ENCODE data around the gene MMD. TPM values are rescaled to one million over a fixed set of nuclear protein-coding genes. Genes with fewer than 3 reads are reported as not detected.
A peak's percentile ranks its signal among the peaks of the same experiment; 100 is the strongest.

The MMD gene
- total and polyA plus RNA-seq, 2 of the 13 experiments (the other 11 are each of a cell fraction or from before 2014, with no cell fraction given), result 121 to 225 TPM

- TF ChIP-seq ZBTB21 (CRISPR knock-in tag; IDR thresholded peaks at IDR 0.05), result no peak
- no peak for TF ChIP-seq NPAS2 (CRISPR knock-in tag; IDR thresholded peaks at IDR 0.05; ENCODE audit: borderline replicate concordance)
- TF ChIP-seq ZNF407 (CRISPR knock-in tag; IDR thresholded peaks at IDR 0.05; ENCODE audit: not compliant biosample characterization), result no peak
- peak; percentile 23 for TF ChIP-seq ZNF883 (CRISPR knock-in tag; IDR thresholded peaks at IDR 0.05; ENCODE audit: not compliant biosample characterization)
- no peak for TF ChIP-seq GABPA (IDR thresholded peaks at IDR 0.05; ENCODE audit: low read depth, low read length)
- peak; percentile 21; the same call in 1 of the 2 replicates for TF ChIP-seq GABPA (CRISPR knock-in tag; IDR thresholded peaks at IDR 0.05; ENCODE audit: low read depth)
- 0 out of 2 replicates have a peak, but pooled peaks have one; percentile 23 for TF ChIP-seq ZNF12 (CRISPR knock-in tag; IDR thresholded peaks at IDR 0.05)
- TF ChIP-seq MBNL3 (CRISPR knock-in tag; conservative IDR thresholded peaks at IDR 0.05), result no peak
- TF ChIP-seq, protein P1, sequence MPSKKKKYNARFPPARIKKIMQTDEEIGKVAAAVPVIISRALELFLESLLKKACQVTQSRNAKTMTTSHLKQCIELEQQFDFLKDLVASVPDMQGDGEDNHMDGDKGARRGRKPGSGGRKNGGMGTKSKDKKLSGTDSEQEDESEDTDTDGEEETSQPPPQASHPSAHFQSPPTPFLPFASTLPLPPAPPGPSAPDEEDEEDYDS (CRISPR knock-in tag; IDR thresholded peaks at IDR 0.05), result no peak
- peak; percentile 43; the same call in 1 of the 2 replicates for TF ChIP-seq ZNF788 (CRISPR knock-in tag; IDR thresholded peaks at IDR 0.05; ENCODE audit: borderline replicate concordance)
- TF ChIP-seq RFX5 (IDR thresholded peaks at IDR 0.05; ENCODE audit: low read depth, low read length), result no peak
- no peak for TF ChIP-seq E2F5 (CRISPR knock-in tag; conservative IDR thresholded peaks at IDR 0.05)
- no peak for TF ChIP-seq BHLHE40 (IDR thresholded peaks at IDR 0.05; ENCODE audit: low read length)
- TF ChIP-seq CENPX (CRISPR knock-in tag; IDR thresholded peaks at IDR 0.05), result no peak
- no peak for TF ChIP-seq ZNF207 (IDR thresholded peaks at IDR 0.05; ENCODE audit: borderline replicate concordance)
- TF ChIP-seq, protein P2, sequence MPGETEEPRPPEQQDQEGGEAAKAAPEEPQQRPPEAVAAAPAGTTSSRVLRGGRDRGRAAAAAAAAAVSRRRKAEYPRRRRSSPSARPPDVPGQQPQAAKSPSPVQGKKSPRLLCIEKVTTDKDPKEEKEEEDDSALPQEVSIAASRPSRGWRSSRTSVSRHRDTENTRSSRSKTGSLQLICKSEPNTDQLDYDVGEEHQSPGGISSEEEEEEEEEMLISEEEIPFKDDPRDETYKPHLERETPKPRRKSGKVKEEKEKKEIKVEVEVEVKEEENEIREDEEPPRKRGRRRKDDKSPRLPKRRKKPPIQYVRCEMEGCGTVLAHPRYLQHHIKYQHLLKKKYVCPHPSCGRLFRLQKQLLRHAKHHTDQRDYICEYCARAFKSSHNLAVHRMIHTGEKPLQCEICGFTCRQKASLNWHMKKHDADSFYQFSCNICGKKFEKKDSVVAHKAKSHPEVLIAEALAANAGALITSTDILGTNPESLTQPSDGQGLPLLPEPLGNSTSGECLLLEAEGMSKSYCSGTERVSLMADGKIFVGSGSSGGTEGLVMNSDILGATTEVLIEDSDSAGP (CRISPR knock-in tag; IDR thresholded peaks at IDR 0.05; ENCODE audit: borderline replicate concordance), result peak; percentile 37; the same call in 1 of the 2 replicates
- no peak for TF ChIP-seq HIC2 (CRISPR knock-in tag; IDR thresholded peaks at IDR 0.05; ENCODE audit: low read depth)
- TF ChIP-seq MEIS2 (CRISPR knock-in tag; IDR thresholded peaks at IDR 0.05), result no peak
Measured at GRCh38 chr17:55391244-55391757, 30.3 kb downstream of the MMD start (continued).
